ENCODE results near the gene ATP6V0E2. TPM values are rescaled to one million over a fixed set of nuclear protein-coding genes. Genes with fewer than 3 reads are reported as not detected.

The ATP6V0E2 gene
- total RNA-seq, 1 experiment from 2014 or later = 19.0 TPM

- H3K4me2 ChIP-seq (ENCODE audit: insufficient read depth, insufficient read length, low read length) = no peak overlapping the region
Observed at GRCh38 chr7:149875396-149875795, 1.6 kb downstream of the ATP6V0E2 start.

More at GRCh38 chr7:149875396-149875795, 1.6 kb downstream of the ATP6V0E2 start:
- Histone ChIP-seq H4K5ac (ENCODE audit: insufficient read length, low read depth, low read length) (no peak overlapping the region), H2BK120ac (ENCODE audit: low read depth, low read length, poor library complexity, severe bottlenecking) (no peak overlapping the region), H3K27ac (ENCODE audit: insufficient read length, low read depth, low read length) (no peak overlapping the region), H3K9ac (ENCODE audit: extremely low read depth, insufficient read length, low read length) (no peak overlapping the region), H3K9me3 (ENCODE audit: control insufficient read depth, low read depth, low read length) (no peaks in the 10 kb centered on the region), H3K18ac (ENCODE audit: insufficient read length, low read depth, low read length) (no peak overlapping the region), H4K8ac (replicated peaks; ENCODE audit: insufficient read length, low read depth, low read length) (no peak overlapping the region), H3K4ac (ENCODE audit: low read depth, low read length) (no peak overlapping the region), H3K27me3 (ENCODE audit: insufficient read depth, low read length) (no peaks in the 10 kb centered on the region; the same call in 1 of the 2 replicates), H3K79me2 (ENCODE audit: insufficient read depth, low read length) (no peaks in the 10 kb centered on the region), H4K20me1 (ENCODE audit: control insufficient read depth, insufficient read depth, insufficient read length) (no peaks in the 10 kb centered on the region), H3K79me1 (ENCODE audit: insufficient read depth, low read depth, low read length, poor library complexity, severe bottlenecking) (no peaks in the 10 kb centered on the region), H2BK12ac (ENCODE audit: insufficient read length, low read depth, low read length) (no peak overlapping the region), H2BK15ac (ENCODE audit: low read depth, low read length) (no peak overlapping the region), H3T11ph (ENCODE audit: low read length) (no peak overlapping the region), H2BK20ac (ENCODE audit: low read depth, low read length, poor library complexity, severe bottlenecking) (no peak overlapping the region), H3K14ac (ENCODE audit: insufficient read depth, low read length) (no peak overlapping the region), H3K56ac (ENCODE audit: insufficient read length, low read depth, low read length) (no peak overlapping the region), H3K23me2 (ENCODE audit: insufficient read length, low read depth, low read length, poor library complexity, severe bottlenecking) (peaks cover 11% of the 10 kb centered on the region), H4K91ac (ENCODE audit: insufficient read length, low read depth, low read length) (no peak overlapping the region), H3K23ac (ENCODE audit: insufficient read length, low read depth, low read length) (no peak overlapping the region), H2AFZ (ENCODE audit: low read length) (no peak overlapping the region), H3K4me1 (ENCODE audit: insufficient read depth, low read length) (no peaks in the 10 kb centered on the region; the same call in 1 of the 2 replicates), H2BK5ac (ENCODE audit: insufficient read length, low read length) (no peak overlapping the region), H2AK5ac (ENCODE audit: insufficient read length, low read length) (no peak overlapping the region)
- H3K9me3 Mint-ChIP-seq = no peaks in the 10 kb centered on the region
- H3K36me3 Mint-ChIP-seq (ENCODE audit: insufficient read depth in 1 of 3, low read depth in 3 of 3) = no peaks in the 10 kb centered on the region
- peaks cover 40% of the 10 kb centered on the region for H3K27me3 Mint-ChIP-seq (ENCODE audit: low read depth)
- no CpG with 5 or more reads among the region's 4 CpGs for WGBS (ENCODE audit: extremely low coverage, insufficient read length, low lambda C conversion rate)
- peak overlapping the region in 1 of 2 experiments; percentile 6; a peak in 2 of 5 replicates for H3K4me3 Mint-ChIP-seq
- peaks cover 10 to 14% of the 10 kb centered on the region in 2 experiments for H3K4me1 Mint-ChIP-seq
- peak; percentile 19 for DNase-seq
- TF ChIP-seq, protein P1, sequence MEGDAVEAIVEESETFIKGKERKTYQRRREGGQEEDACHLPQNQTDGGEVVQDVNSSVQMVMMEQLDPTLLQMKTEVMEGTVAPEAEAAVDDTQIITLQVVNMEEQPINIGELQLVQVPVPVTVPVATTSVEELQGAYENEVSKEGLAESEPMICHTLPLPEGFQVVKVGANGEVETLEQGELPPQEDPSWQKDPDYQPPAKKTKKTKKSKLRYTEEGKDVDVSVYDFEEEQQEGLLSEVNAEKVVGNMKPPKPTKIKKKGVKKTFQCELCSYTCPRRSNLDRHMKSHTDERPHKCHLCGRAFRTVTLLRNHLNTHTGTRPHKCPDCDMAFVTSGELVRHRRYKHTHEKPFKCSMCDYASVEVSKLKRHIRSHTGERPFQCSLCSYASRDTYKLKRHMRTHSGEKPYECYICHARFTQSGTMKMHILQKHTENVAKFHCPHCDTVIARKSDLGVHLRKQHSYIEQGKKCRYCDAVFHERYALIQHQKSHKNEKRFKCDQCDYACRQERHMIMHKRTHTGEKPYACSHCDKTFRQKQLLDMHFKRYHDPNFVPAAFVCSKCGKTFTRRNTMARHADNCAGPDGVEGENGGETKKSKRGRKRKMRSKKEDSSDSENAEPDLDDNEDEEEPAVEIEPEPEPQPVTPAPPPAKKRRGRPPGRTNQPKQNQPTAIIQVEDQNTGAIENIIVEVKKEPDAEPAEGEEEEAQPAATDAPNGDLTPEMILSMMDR (conservative IDR thresholded peaks at IDR 0.05) = no peak
- H3K27ac Mint-ChIP-seq = no peak overlapping the region; a peak in 1 of 7 replicates
